ENCODE results near the gene RHOBTB3. TPM values are rescaled to one million over a fixed set of nuclear protein-coding genes. Genes with fewer than 3 reads are reported as not detected.

Gene RHOBTB3
- total RNA-seq, 1 donor, result 82.2 TPM

DNA sequence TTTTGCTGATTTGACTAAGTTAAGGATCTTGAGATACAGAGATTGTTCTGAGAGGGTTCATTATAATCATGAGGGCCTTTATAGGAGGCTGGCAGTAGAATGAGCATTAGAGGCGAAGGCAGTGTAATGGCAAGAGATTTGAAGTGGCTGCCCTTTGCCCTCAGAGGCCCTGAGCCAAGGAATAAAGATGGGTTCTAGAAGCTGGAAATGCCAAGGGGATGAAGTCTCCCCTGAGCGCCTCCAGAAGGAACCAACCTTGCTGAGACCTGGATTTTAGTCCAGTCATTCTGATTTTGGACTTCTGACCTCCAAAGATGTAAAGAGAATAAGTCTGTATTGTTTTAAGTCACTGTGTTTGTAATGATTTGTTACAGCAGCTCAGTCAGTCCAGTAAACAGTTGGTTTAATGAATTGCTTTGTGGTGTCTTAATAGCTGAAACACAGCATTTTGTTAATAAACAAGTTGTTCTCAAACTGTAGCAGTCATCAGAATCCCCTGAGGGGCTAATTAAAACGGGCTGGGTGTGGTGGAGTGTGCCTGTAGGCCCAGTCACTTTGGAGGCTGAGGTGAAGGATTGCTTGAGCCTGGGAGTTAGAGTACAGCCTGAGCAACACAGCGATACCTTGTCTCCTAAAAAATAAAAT lies 68.2 kb downstream of the RHOBTB3 start:
- TF ChIP-seq, protein P1, sequence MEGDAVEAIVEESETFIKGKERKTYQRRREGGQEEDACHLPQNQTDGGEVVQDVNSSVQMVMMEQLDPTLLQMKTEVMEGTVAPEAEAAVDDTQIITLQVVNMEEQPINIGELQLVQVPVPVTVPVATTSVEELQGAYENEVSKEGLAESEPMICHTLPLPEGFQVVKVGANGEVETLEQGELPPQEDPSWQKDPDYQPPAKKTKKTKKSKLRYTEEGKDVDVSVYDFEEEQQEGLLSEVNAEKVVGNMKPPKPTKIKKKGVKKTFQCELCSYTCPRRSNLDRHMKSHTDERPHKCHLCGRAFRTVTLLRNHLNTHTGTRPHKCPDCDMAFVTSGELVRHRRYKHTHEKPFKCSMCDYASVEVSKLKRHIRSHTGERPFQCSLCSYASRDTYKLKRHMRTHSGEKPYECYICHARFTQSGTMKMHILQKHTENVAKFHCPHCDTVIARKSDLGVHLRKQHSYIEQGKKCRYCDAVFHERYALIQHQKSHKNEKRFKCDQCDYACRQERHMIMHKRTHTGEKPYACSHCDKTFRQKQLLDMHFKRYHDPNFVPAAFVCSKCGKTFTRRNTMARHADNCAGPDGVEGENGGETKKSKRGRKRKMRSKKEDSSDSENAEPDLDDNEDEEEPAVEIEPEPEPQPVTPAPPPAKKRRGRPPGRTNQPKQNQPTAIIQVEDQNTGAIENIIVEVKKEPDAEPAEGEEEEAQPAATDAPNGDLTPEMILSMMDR (IDR thresholded peaks at IDR 0.05; ENCODE audit: insufficient read depth, low read length), result no peak
- no peak for DNase-seq (ENCODE audit: low read depth)
- H3K4me3 ChIP-seq (ENCODE audit: low read depth, low read length), result no peak overlapping the region

DNA sequence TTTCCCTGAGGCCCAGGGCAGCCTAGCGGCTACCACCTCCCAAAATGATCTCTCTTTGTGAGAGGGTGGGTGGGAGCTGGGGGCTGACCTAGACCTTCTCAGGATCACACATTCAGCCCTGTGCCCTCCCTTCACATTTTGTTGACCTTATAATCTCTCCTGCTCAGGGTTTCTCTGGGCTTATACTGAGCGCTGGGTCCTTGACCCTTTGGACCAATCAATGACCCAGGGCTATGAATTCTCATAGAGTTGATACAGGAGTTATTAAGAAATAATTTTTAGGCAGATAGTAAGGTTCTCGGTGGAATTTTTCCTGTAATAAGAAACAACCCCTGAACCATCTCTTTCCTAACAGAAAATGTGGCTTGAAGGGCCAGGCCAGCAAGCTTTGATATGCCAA lies 69.4 kb downstream of the RHOBTB3 start:
- no peak overlapping the region for H3K4me3 ChIP-seq (ENCODE audit: low read depth, low read length)
- no peak for DNase-seq (ENCODE audit: low read depth)
- TF ChIP-seq, protein P1 (IDR thresholded peaks at IDR 0.05; ENCODE audit: insufficient read depth, low read length), result no peak

DNA sequence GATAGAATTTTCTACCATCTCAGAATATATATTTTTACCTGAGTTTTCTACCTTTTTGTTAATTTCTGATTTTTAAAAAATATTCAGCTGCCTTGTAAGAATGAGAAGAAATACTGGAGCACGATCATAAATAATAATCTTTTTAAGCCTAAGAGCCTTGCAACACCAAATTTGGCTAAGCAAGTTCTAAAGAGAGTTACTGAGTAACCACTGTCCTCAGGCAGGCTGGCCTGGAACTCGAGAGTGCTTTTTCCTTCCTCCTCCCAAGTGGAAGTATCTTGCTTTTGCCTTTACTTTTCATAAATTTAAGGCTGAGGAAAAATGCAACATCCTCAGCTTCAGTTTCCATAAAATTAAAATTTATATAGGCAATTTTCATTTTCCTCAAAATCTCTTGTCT lies 70.4 kb downstream of the RHOBTB3 start:
- TF ChIP-seq, protein P1 (IDR thresholded peaks at IDR 0.05; ENCODE audit: insufficient read depth, low read length), result no peak
- H3K4me3 ChIP-seq (ENCODE audit: low read depth, low read length), result no peak overlapping the region
- DNase-seq (ENCODE audit: low read depth), result peak; percentile 45

DNA sequence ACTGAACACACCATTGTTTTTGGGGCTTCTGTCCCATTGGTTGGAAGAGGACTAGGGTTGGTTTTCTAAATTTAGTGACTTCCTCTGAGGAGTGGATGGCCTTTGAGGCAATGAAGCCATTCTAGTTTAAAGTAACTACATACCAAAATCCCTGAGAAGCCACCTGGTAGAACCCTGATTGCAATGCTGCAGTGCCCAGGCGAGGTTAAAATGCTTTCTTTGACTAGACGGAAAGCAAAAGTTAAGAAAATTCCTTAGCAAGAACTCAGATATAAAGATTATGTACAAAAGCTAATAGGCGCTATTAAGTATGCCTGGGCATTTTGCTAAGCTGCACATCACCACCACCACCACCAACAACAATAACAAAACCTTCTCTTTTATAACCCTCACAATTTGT lies 70.8 kb downstream of the RHOBTB3 start:
- DNase-seq (ENCODE audit: low read depth), result peak; percentile 27
- H3K4me3 ChIP-seq (ENCODE audit: low read depth, low read length), result no peak overlapping the region
- TF ChIP-seq, protein P1 (IDR thresholded peaks at IDR 0.05; ENCODE audit: insufficient read depth, low read length), result no peak

DNA sequence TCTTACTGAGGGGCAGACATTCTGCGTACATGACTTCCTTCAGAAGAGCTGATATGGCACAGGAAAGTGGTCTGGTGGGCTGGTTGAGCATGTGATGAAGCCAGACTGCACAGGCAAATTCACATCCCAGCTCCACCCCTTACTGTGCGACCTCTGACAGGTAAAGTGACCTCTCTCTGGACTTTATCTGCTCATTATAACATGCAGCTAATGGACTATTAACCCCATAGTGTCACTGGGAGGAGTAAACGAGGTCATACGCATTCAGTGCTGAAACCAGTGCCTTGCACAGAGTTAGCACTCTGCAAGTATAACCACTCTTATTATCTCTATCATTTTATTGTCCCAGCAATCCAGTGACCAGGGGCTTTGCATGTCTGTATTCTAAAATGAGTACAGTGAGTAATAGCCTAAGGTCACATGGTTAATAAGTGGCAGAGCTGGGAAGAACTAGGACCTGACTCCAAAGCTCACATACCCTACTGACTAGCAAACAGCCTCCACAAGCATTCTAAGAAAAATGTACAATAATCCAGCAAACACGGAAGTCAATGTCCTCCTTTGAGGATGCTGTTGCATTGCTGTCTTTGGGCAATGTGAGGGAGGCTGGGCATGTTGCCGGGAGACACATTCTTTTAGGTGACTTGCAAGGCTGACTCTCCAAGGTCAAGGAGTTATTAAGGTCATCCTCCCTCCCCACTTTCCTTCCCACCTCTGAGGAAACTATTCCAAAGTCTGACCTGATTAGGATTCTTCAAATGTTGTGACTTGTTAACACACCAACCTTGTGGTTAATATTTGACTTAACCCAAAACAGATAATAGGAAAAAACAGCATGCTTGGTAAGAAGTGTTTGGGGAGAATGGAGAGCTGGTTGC lies 72.4 kb downstream of the RHOBTB3 start:
- H3K4me3 ChIP-seq (ENCODE audit: low read depth, low read length), result no peak overlapping the region
- TF ChIP-seq, protein P1 (IDR thresholded peaks at IDR 0.05; ENCODE audit: insufficient read depth, low read length), result no peak
- DNase-seq (ENCODE audit: low read depth), result no peak

DNA sequence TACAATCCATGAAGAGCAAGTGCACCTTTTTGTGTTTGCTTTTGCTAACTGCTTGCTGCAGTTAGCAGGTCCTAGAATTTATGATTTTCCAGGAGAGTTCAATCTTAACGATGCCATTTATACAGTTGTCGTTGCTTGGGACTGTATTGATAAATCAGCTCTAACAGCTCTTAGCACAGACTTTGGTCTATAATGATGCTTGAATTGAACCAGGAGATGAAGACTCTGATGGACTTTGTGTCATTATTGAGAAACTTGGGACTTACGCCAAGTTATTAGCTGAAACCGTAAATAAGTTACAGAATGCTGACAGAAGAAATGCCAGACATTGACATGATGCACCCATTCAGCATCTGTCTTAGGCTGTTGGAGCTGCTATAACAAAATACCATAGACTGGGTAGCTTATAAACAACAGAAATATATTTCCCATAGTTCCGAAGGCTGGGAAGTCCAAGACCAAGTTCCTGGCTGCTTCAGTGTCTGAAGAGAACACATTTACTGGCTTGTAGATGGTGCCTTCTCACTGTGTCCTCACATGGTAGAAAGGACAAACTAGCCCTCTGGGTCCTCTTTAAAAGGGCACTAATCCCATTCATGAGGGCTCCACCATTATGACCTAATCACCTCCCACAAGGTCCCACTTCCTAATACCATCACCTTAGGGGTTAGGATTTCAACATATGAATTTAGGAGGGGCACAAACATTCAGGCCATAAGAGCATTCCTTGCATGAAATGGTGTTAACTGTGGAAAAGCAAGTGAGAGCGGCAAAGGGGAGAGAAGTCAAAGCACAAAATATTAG lies 73.8 kb downstream of the RHOBTB3 start:
- no peak overlapping the region for H3K4me3 ChIP-seq (ENCODE audit: low read depth, low read length)
- TF ChIP-seq, protein P1 (IDR thresholded peaks at IDR 0.05; ENCODE audit: insufficient read depth, low read length), result no peak
- no peak for DNase-seq (ENCODE audit: low read depth)

All from fibroblast of the aortic adventitia (primary cell).